Central memory CD8-positive, alpha-beta T cell (primary cell): ENCODE results near the gene COPS3.
A peak's percentile ranks its signal among the peaks of the same experiment; 100 is the strongest.

Experiments
- ATAC-seq: fragments of 150-1000 bp; cut with Tn5 transposase; replicated peaks from 2 replicates; pipeline ENCODE4 v1.10.0; 2022; ENCODE audit warnings: mild to moderate bottlenecking, moderate FRiP score, moderate number of reproducible peaks; ENCODE audit not compliant: poor library complexity, severe bottlenecking; ENCODE audit errors: extremely low read depth
- DNase-seq, 2 donors: peaks; one replicate each; pipeline ENCODE4 v3.0.0; 2021; ENCODE audit warnings: low spot score in 2 of 2
- H3K27ac Mint-ChIP-seq: one replicate; pipeline ENCODE4 v1.8.0; 2022; ENCODE audit warnings: low read depth, mild to moderate bottlenecking, moderate library complexity, mixed read lengths
- H3K27me3 Mint-ChIP-seq: one replicate; pipeline ENCODE4 v1.8.0; 2022; ENCODE audit warnings: mixed read lengths
- H3K36me3 Mint-ChIP-seq: one replicate; pipeline ENCODE4 v1.8.0; 2022; ENCODE audit warnings: mild to moderate bottlenecking, moderate library complexity, mixed read lengths; ENCODE audit not compliant: insufficient read depth
- H3K4me1 Mint-ChIP-seq: one replicate; pipeline ENCODE4 v1.8.0; 2022; ENCODE audit warnings: mixed read lengths
- H3K4me3 Mint-ChIP-seq: one replicate; pipeline ENCODE4 v1.8.0; 2022; ENCODE audit warnings: mild to moderate bottlenecking, moderate library complexity, mixed read lengths
- H3K9me3 Mint-ChIP-seq: one replicate; pipeline ENCODE4 v1.8.0; 2022; ENCODE audit warnings: mixed read lengths

COPS3 gene

DNA sequence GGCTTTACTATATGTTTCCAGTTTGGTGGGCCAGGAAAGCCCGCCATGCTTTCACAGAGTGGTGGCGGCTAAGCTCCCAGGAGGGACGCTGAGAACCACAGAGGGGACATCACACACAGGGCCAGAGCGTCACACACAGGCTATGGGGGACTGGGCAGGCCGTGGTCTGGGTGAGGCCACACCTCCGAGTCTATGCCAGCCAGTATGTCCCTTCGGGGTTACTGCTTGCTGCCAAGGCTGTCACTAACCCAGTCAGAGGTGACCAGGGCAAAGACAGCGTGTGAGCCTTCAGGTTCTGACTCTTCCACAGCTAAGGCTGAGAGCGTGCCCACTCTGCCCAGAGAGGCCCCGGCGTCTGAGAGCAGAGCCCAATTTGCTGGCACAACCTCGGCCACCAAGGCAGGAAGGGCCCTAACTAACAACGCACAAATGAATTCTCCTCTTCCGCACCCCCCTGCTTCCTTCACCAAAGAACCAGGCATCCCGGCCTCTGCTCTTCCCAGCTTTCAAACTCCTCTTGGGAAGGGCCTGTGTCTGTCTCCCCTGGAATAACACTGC is 77.8 kb downstream of the COPS3 start:
- Mint-ChIP-seq H3K27me3 (no peaks in the 10 kb centered on the region), H3K27ac (peak overlapping the region; percentile 61), H3K9me3 (no peaks in the 10 kb centered on the region), H3K4me3 (no peak overlapping the region), H3K4me1 (peaks cover 32% of the 10 kb centered on the region), H3K36me3 (peaks cover 26% of the 10 kb centered on the region)
- DNase-seq = no peak
- no peak for ATAC-seq

DNA sequence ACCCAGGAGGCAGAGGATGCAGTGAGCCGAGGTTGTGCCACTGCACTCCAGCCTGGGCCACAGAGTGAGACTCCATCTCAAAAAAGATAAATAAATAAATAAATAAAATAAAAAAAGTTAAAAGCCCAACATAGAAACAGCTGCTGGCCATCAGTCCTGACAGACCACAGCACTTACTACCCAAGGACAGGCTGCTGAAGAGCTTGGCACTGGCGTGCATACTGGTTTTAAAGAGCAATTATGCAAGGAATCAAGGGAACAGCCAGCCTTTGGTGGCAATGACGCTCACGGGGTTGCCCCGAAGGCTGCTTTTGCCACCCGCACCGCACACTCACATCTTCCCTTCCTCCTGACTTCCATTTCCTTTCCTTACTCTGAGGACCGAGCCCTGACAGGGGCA is 79.1 kb downstream of the COPS3 start:
- Mint-ChIP-seq H3K4me1 (peaks cover 28% of the 10 kb centered on the region), H3K27ac (no peak overlapping the region), H3K9me3 (no peaks in the 10 kb centered on the region), H3K36me3 (peaks cover 24% of the 10 kb centered on the region), H3K27me3 (no peaks in the 10 kb centered on the region), H3K4me3 (no peak overlapping the region)
- ATAC-seq = no peak
- no peak for DNase-seq

DNA sequence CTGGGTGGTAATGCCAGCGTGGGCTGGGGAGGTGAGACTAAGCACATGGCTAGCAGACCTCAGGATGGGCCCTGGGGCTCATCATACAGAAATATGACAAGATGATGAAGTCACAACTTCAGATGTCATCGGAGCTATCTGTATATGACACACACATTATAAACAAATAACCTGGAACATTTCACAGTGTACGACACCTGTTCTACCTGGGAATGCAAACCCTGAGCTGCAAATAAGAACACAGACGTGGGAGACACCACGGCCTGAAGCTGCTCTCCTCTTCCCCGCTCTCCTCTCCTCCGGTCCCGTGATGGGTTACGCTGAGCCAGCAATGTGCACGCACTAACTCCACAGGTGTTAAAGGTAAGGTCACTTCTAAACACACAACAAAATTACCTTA is 79.8 kb downstream of the COPS3 start:
- no peak overlapping the region for H3K27ac Mint-ChIP-seq
- no peak for ATAC-seq
- H3K9me3 Mint-ChIP-seq = no peaks in the 10 kb centered on the region
- DNase-seq = no peak
- H3K27me3 Mint-ChIP-seq = no peaks in the 10 kb centered on the region
- peaks cover 20% of the 10 kb centered on the region for H3K36me3 Mint-ChIP-seq
- H3K4me3 Mint-ChIP-seq = no peak overlapping the region
- H3K4me1 Mint-ChIP-seq = peaks cover 23% of the 10 kb centered on the region

DNA sequence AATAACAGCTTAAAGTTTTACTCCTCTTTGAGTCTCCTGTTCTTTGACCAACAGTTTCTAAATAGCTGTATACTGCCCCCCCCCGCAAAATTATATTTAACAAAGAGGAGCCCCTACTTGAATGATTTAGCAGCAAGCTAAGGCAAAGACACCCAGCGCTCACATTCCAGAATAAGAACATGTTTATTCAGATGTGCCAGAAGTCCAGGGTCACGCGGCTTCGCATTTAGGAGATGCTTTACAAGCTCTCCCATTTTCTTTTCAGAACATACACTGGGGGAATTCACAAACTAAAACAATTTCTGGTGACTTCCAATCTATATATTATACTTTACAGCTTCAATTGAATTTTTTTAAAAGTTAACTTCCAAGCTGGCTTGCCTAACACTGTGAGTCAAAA is 80.2 kb downstream of the COPS3 start:
- no peak for DNase-seq
- H3K27me3 Mint-ChIP-seq = no peaks in the 10 kb centered on the region
- ATAC-seq = no peak
- H3K36me3 Mint-ChIP-seq = peaks cover 19% of the 10 kb centered on the region
- peaks cover 23% of the 10 kb centered on the region for H3K4me1 Mint-ChIP-seq
- H3K9me3 Mint-ChIP-seq = no peaks in the 10 kb centered on the region
- H3K4me3 Mint-ChIP-seq = no peak overlapping the region
- H3K27ac Mint-ChIP-seq = no peak overlapping the region

DNA sequence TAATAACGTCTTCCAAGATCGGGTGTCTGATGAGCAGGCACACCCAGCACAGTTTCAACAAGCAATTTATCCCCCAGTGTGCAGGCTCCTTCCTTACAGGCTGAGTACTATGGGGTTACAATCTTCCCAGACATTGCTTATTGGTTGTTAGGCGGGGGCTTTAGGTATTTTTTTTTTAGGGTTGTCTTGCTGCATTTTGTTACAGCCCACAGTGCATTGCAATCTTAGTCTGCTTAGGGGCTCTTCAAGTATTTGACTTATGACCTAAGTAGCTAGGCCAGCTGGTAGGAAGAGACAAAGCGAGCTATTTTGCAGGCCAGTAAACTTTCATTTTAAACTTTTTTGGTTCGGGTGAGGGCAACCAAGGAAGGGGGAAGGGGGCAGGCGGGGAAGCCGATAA is 80.7 kb downstream of the COPS3 start:
- peaks cover 15% of the 10 kb centered on the region for H3K36me3 Mint-ChIP-seq
- no peak for ATAC-seq
- no peak overlapping the region for H3K4me3 Mint-ChIP-seq
- no peak for DNase-seq
- peaks cover 19% of the 10 kb centered on the region for H3K4me1 Mint-ChIP-seq
- H3K27ac Mint-ChIP-seq = no peak overlapping the region
- no peaks in the 10 kb centered on the region for H3K27me3 Mint-ChIP-seq
- no peaks in the 10 kb centered on the region for H3K9me3 Mint-ChIP-seq

DNA sequence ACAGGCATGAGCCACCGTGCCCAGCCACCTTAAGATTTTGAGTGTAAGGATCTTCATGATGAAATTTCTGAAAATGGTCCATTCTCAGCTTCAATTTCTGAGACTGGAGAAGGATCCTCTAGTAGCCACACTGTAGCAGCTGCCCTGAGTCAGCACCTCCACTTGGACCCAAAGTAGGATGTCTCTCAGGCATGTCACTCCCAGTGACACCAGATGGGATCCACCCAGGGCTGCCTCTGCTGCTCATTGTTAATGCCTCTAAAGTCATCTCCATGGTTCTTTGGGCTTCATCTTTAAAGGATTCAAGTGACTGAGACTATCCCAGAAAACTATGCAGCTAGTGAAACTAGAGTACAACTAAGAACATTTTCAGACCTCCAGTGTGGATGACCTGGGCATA is 82.8 kb downstream of the COPS3 start:
- H3K27me3 Mint-ChIP-seq = no peaks in the 10 kb centered on the region
- no peak overlapping the region for H3K27ac Mint-ChIP-seq
- H3K4me1 Mint-ChIP-seq = no peaks in the 10 kb centered on the region
- no peaks in the 10 kb centered on the region for H3K9me3 Mint-ChIP-seq
- ATAC-seq (no peak), DNase-seq (no peak)
- H3K4me3 Mint-ChIP-seq = no peak overlapping the region
- peaks cover 4% of the 10 kb centered on the region for H3K36me3 Mint-ChIP-seq

DNA sequence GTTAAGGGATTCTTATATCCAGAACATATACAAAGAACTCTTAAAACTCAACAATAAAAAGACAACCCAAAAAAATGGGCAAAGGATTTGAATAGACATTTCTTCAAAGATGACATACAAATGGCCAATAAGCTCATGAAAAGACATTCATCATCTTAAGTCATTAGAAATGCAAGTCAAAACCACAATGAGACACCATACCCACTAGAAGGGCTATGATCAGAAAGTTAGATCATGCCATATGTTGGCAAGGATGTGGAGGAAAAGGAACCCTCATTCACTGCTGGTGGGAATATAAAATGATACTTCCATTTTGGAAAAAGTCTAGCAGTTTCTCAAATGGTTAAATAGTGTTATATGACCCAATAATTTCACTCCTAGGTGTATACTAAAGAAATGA is 84.3 kb downstream of the COPS3 start:
- DNase-seq (no peak), ATAC-seq (no peak)
- Mint-ChIP-seq H3K9me3 (no peaks in the 10 kb centered on the region), H3K27ac (no peak overlapping the region), H3K4me1 (no peaks in the 10 kb centered on the region), H3K36me3 (peaks cover 4% of the 10 kb centered on the region), H3K4me3 (no peak overlapping the region), H3K27me3 (no peaks in the 10 kb centered on the region)
